HG03159 (cell line): Measurements from ENCODE around the gene NAA16.
"Not testable (repeated sequence)": the region's sequence is repeated elsewhere in the genome, so short reads cannot be mapped to it uniquely, and the experiment has no call there.

Experiments
- ATAC-seq: cut with Tn5 transposase; IDR thresholded peaks from one replicate; pipeline ENCODE4 v1.9.1; 2021; ENCODE audit warnings: mild to moderate bottlenecking, moderate library complexity; ENCODE audit not compliant: unreplicated experiment

NAA16 gene

GRCh38 chr13:41403983-41404382 lies 92.9 kb downstream of the NAA16 start:
- ATAC-seq, result no peak

GRCh38 chr13:41405367-41405766 lies 94.3 kb downstream of the NAA16 start:
- ATAC-seq, result no peak

GRCh38 chr13:41407380-41407779 lies 96.3 kb downstream of the NAA16 start:
- ATAC-seq, result no peak

- no peak for ATAC-seq
Observed at GRCh38 chr13:41408121-41408520, 97.1 kb downstream of the NAA16 start.

GRCh38 chr13:41408746-41409145 lies 97.7 kb downstream of the NAA16 start:
- ATAC-seq, result no peak

- no peak for ATAC-seq
Observed at GRCh38 chr13:41409611-41410010, 98.5 kb downstream of the NAA16 start.

- ATAC-seq, result no peak
Observed at GRCh38 chr13:41411060-41411459, 100.0 kb downstream of the NAA16 start.

- ATAC-seq, result no peak
Observed at GRCh38 chr13:41411522-41411921, 100.5 kb downstream of the NAA16 start.

- no peak for ATAC-seq
Observed at GRCh38 chr13:41413872-41414271, 102.8 kb downstream of the NAA16 start.

GRCh38 chr13:41416276-41416675 lies 105.2 kb downstream of the NAA16 start:
- no peak for ATAC-seq

GRCh38 chr13:41418027-41418426 lies 107.0 kb downstream of the NAA16 start:
- ATAC-seq, result no peak

GRCh38 chr13:41418731-41419130 lies 107.7 kb downstream of the NAA16 start:
- ATAC-seq, result no peak

- ATAC-seq, result no peak
Observed at GRCh38 chr13:41419206-41419605, 108.1 kb downstream of the NAA16 start.

GRCh38 chr13:41420146-41420545 lies 109.1 kb downstream of the NAA16 start:
- ATAC-seq, result no peak

GRCh38 chr13:41421330-41421729 lies 110.3 kb downstream of the NAA16 start:
- ATAC-seq, result not testable (repeated sequence)

GRCh38 chr13:41421983-41422382 lies 110.9 kb downstream of the NAA16 start:
- ATAC-seq, result not testable (repeated sequence)

GRCh38 chr13:41423259-41423658 lies 112.2 kb downstream of the NAA16 start:
- not testable (repeated sequence) for ATAC-seq

- not testable (repeated sequence) for ATAC-seq
Observed at GRCh38 chr13:41424675-41425074, 113.6 kb downstream of the NAA16 start.

- no peak for ATAC-seq
Observed at GRCh38 chr13:41426047-41426446, 115.0 kb downstream of the NAA16 start.
